HEK293 (cell line): Measurements from ENCODE around the gene RELB.

ENCODE experiments used
- CTCF ChIA-PET: fragments of 350-600 bp; formaldehyde crosslinking; extraction: SDS; loops from one replicate; lab custom pipeline; 2021; ENCODE audit warnings: antibody characterized with exemption; lab: Yijun Ruan, JAX
- POLR2A ChIA-PET: fragments of 300-600 bp; formaldehyde crosslinking; extraction: SDS; loops from one replicate; lab custom pipeline; 2020; ENCODE audit warnings: antibody characterized with exemption, inconsistent platforms; lab: Yijun Ruan, JAX
- H3K27ac ChIP-seq: fragments of 200-500 bp; sonication (Bioruptor generic); 2 replicates; pipeline ENCODE4 v1.5.1; 2014; ENCODE audit warnings: low read depth, low read length, control low read depth, inconsistent platforms; ENCODE audit errors: extremely low read depth
- H3K36me3 ChIP-seq, 2 experiments: fragments of 200-500 bp in 1 of 2; sonication (Bioruptor generic) in 1 of 2; 1 replicate in 1 of 2; 2 replicates in 1 of 2; pipeline ENCODE4 v1.5.1; 2014 to 2017; ENCODE audit warnings: inconsistent platforms in 2 of 2, low read length in 2 of 2; ENCODE audit not compliant: control insufficient read depth in 2 of 2, insufficient read depth in 1 of 2
- H3K4me1 ChIP-seq: fragments of 200-500 bp; sonication (Bioruptor generic); 2 replicates; pipeline ENCODE4 v1.5.1; 2014; ENCODE audit warnings: mild to moderate bottlenecking, low read length, inconsistent platforms; ENCODE audit not compliant: control insufficient read depth, insufficient read depth
- H3K4me3 ChIP-seq: 2 replicates; pipeline ENCODE4 v1.5.1; 2011; ENCODE audit warnings: low read depth, mild to moderate bottlenecking, control low read depth, low read length, moderate library complexity
- H3K9me3 ChIP-seq: fragments of 200-500 bp; sonication (Bioruptor generic); 2 replicates; pipeline ENCODE4 v1.5.1; 2014; ENCODE audit warnings: low read depth, low read length, inconsistent platforms; ENCODE audit not compliant: control insufficient read depth, insufficient read depth
- HOXC10 ChIP-seq: sonication (generic); formaldehyde crosslinking; IDR thresholded peaks from 2 replicates; pipeline ENCODE4 v1.8.1; 2023; ENCODE audit warnings: mild to moderate bottlenecking, missing genetic modification reagents
- OVOL3 ChIP-seq: fragments of 450-650 bp; formaldehyde crosslinking; IDR thresholded peaks from 2 replicates; pipeline ENCODE4 v1.5.1; 2016; ENCODE audit warnings: missing biosample characterization, missing genetic modification characterization
- SP3 ChIP-seq: fragments of 450-650 bp; formaldehyde crosslinking; IDR thresholded peaks from 2 replicates; pipeline ENCODE4 v1.5.1; 2016; ENCODE audit warnings: missing biosample characterization, missing genetic modification characterization
- ZBTB17 ChIP-seq: fragments of 450-650 bp; formaldehyde crosslinking; IDR thresholded peaks from 2 replicates; pipeline ENCODE4 v1.5.1; 2016; ENCODE audit warnings: missing biosample characterization, missing genetic modification characterization
- ZFHX2 ChIP-seq: fragments of 450-650 bp; formaldehyde crosslinking; conservative IDR thresholded peaks from 2 replicates; pipeline ENCODE4 v1.5.1; 2016; ENCODE audit warnings: missing biosample characterization, missing genetic modification characterization
- ZNF121 ChIP-seq: fragments of 450-650 bp; formaldehyde crosslinking; IDR thresholded peaks from 2 replicates; pipeline ENCODE4 v1.5.1; 2016; ENCODE audit warnings: missing biosample characterization, missing genetic modification characterization
- ZNF133 ChIP-seq: fragments of 450-650 bp; formaldehyde crosslinking; IDR thresholded peaks from 2 replicates; pipeline ENCODE4 v1.5.1; 2016; ENCODE audit warnings: missing biosample characterization, missing genetic modification characterization
- ZNF155 ChIP-seq: fragments of 450-650 bp; formaldehyde crosslinking; IDR thresholded peaks from 2 replicates; pipeline ENCODE4 v1.5.1; 2016; ENCODE audit warnings: missing biosample characterization, missing genetic modification characterization
- ZNF19 ChIP-seq: fragments of 450-650 bp; formaldehyde crosslinking; IDR thresholded peaks from 2 replicates; pipeline ENCODE4; 2016; ENCODE audit warnings: missing biosample characterization, missing genetic modification characterization, low read depth
- ZNF266 ChIP-seq: fragments of 450-650 bp; formaldehyde crosslinking; IDR thresholded peaks from 2 replicates; pipeline ENCODE4 v1.5.1; 2016; ENCODE audit warnings: missing biosample characterization, missing genetic modification characterization, low read depth
- ZNF311 ChIP-seq: fragments of 450-650 bp; formaldehyde crosslinking; IDR thresholded peaks from 2 replicates; pipeline ENCODE4 v1.5.1; 2017; ENCODE audit warnings: missing biosample characterization, missing genetic modification characterization, borderline replicate concordance
- ZNF404 ChIP-seq: fragments of 450-650 bp; formaldehyde crosslinking; IDR thresholded peaks from 2 replicates; pipeline ENCODE4 v1.5.1; 2017; ENCODE audit warnings: missing biosample characterization, missing genetic modification characterization
- ZNF548 ChIP-seq: fragments of 450-650 bp; formaldehyde crosslinking; IDR thresholded peaks from 2 replicates; pipeline ENCODE4 v1.5.1; 2016; ENCODE audit warnings: missing biosample characterization, missing genetic modification characterization
- ZNF76 ChIP-seq: fragments of 450-650 bp; formaldehyde crosslinking; IDR thresholded peaks from 2 replicates; pipeline ENCODE4; 2016; ENCODE audit warnings: low read depth, missing biosample characterization, missing genetic modification characterization, borderline replicate concordance
- ZNF768 ChIP-seq: fragments of 450-650 bp; formaldehyde crosslinking; IDR thresholded peaks from 2 replicates; pipeline ENCODE4 v1.5.1; 2018; ENCODE audit warnings: missing biosample characterization, mild to moderate bottlenecking, missing genetic modification characterization
- TF ChIP-seq, protein P1 (sequence below): fragments of 450-650 bp; formaldehyde crosslinking; IDR thresholded peaks from 2 replicates; pipeline ENCODE4 v1.5.1; 2016; ENCODE audit warnings: missing biosample characterization, missing genetic modification characterization
- TF ChIP-seq, protein P2 (sequence below): fragments of 450-650 bp; formaldehyde crosslinking; IDR thresholded peaks from 2 replicates; pipeline ENCODE4 v1.5.1; 2016; ENCODE audit warnings: missing biosample characterization, missing genetic modification characterization

Gene RELB

DNA sequence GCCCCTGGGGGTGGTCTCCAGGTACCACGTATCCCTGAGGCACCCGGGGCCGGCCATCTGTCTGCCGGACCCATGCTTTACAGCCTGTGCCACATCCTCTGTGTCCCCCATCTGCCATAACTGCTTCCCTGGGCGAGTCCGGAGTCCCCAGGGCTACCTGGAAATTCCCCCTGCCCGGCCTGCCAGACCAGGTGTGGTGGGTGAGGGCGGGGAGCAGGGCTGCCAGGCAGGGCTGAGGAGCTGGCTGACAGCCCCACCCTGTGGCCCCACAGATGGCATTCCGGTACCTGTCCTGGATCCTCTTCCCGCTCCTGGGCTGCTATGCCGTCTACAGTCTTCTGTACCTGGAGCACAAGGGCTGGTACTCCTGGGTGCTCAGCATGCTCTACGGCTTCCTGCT, 10.3 kb upstream of the RELB start:
- CTCF ChIA-PET, result interaction anchor here (1.3 to 1.5 kb wide), 2 partner anchors 39 to 66 kb away, joined by 3 read pairs; no protein-coding TSS in a partner anchor
- Histone ChIP-seq H3K9me3 (no peaks in the 10 kb centered on the region), H3K36me3 (peaks cover 13 to 69% of the 10 kb centered on the region in 2 experiments), H3K4me1 (no peaks in the 10 kb centered on the region)
- TF ChIP-seq ZNF768 (tag by site-specific recombination) (no peak), ZNF19 (no peak), ZBTB17 (tag by site-specific recombination) (no peak), ZNF133 (tag by site-specific recombination) (no peak)
- TF ChIP-seq, all 188 proteins: peak for 0
- Histone ChIP-seq H3K27ac (no peak overlapping the region), H3K4me3 (no peak overlapping the region)
- POLR2A ChIA-PET, result no interaction called here

DNA sequence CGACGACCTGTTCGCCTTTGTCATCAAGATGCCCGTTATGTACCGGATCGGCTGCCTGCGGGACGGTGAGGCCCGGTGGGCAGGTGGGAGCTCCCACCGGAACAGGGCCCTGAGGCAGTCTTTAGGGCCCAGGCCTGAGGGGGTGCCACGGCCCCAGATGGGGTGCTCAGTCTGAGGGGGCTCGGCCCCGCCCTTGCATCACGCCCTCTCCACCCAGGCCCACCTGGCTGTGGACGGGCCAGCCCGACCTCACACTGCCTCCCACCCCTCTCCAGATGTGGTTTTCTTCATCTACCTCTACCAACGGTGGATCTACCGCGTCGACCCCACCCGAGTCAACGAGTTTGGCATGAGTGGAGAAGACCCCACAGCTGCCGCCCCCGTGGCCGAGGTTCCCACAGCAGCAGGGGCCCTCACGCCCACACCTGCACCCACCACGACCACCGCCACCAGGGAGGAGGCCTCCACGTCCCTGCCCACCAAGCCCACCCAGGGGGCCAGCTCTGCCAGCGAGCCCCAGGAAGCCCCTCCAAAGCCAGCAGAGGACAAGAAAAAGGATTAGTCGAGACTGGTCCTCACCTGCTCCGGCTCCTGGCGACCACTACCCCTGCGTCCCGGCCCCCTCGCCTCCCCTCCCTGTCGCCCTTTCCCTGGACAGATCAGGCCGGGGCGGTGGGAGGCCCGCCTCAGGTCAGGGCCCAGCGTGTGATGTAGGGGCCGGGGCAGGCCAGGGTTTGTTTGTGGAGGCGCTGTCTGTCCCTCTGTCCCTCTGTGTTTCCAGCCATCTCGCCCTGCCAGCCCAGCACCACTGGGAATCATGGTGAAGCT, 8.7 kb upstream of the RELB start:
- ChIA-PET CTCF (no interaction called here), POLR2A (no interaction called here)
- no peaks in the 10 kb centered on the region for H3K9me3 ChIP-seq
- H3K27ac ChIP-seq, result no peak overlapping the region
- H3K36me3 ChIP-seq, result peaks cover 3 to 55% of the 10 kb centered on the region in 2 experiments; a peak in 2 of 3 replicates
- no peak overlapping the region for H3K4me3 ChIP-seq
- H3K4me1 ChIP-seq, result no peaks in the 10 kb centered on the region
- TF ChIP-seq ZFHX2 (tag by site-specific recombination) (peak; percentile 35; the same call in 1 of the 2 replicates), ZNF404 (no peak)

DNA sequence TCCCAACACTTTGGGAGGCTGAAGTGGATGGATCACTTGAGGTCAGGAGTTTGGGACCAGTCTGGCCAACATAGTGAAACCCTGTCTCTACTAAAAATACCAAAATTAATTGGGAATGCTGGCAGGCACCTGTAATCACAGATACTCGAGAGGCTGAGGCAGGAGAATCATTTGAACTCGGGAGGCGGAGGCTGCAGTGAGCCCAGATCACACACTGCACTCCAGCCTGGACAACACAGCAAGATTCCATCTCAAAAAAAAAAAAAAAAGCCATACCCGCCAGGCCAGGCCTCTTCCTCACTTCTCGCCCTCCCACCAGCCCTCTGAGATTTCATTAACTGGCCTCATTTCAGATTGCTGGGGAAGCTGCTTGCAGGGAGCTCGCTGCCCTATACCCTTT, 7.7 kb upstream of the RELB start:
- ChIA-PET POLR2A (no interaction called here), CTCF (interaction anchor here (0.6 kb wide), 1 partner anchor 269 kb away, joined by 3 read pairs; no protein-coding TSS in a partner anchor)
- TF ChIP-seq OVOL3 (no peak), ZNF121 (peak; percentile 70; the same call in 1 of the 2 replicates), ZNF76 (tag by site-specific recombination) (no peak)
- peaks cover 3 to 46% of the 10 kb centered on the region in 2 experiments; a peak in 2 of 3 replicates for H3K36me3 ChIP-seq
- no peak overlapping the region for H3K4me3 ChIP-seq
- no peak overlapping the region for H3K27ac ChIP-seq
- H3K4me1 ChIP-seq, result no peaks in the 10 kb centered on the region
- H3K9me3 ChIP-seq, result no peaks in the 10 kb centered on the region

DNA sequence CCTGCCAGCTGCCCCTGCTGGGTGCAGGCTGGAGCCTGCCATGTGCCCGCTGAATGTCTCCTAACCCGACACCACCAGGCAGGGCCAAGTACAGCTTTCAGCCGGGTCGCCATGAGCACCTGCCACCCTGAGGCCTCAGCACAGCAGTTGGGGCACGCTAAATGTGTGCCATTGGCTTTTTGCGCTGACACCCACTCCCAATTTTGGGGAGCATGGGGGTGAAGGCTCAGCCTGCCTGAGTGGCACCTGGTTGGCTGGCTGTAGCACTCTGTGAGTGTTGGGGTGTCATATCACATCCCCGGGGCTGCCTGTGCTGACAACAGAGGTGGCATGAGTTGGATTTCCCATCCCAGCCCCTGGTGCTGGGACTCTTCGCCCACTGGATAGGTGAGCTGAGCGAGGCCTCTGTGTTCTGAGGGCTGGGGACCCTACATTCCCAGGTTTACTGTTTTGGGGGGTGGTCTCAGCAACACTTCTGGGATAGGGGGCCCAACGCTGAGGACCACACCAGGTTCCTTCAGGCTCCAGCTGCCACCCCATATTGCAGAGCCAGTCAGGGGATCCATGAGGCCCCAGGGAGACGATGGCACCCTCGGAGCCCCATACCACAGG, 7.2 kb upstream of the RELB start:
- ChIA-PET CTCF (interaction anchor here (0.6 to 0.8 kb wide), 2 partner anchors 34 to 270 kb away, joined by 3 read pairs; no protein-coding TSS in a partner anchor), POLR2A (interaction anchor here (0.6 kb wide), 1 partner anchor 57 kb away, joined by 3 read pairs; no protein-coding TSS in a partner anchor)
- TF ChIP-seq, protein P1, sequence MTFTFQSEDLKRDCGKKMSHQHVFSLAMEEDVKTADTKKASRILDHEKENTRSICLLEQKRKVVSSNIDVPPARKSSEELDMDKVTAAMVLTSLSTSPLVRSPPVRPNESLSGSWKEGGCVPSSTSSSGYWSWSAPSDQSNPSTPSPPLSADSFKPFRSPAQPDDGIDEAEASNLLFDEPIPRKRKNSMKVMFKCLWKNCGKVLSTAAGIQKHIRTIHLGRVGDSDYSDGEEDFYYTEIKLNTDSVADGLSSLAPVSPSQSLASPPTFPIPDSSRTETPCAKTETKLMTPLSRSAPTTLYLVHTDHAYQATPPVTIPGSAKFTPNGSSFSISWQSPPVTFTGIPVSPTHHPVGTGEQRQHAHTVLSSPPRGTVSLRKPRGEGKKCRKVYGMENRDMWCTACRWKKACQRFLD (tag by site-specific recombination), result no peak
- TF ChIP-seq ZNF266 (tag by site-specific recombination) (no peak), ZNF155 (tag by site-specific recombination) (no peak), HOXC10 (CRISPR knock-in tag) (no peak), ZBTB17 (tag by site-specific recombination) (no peak), SP3 (tag by site-specific recombination) (no peak), ZNF311 (tag by site-specific recombination) (no peak), ZNF548 (tag by site-specific recombination) (no peak)
- TF ChIP-seq, protein P2, sequence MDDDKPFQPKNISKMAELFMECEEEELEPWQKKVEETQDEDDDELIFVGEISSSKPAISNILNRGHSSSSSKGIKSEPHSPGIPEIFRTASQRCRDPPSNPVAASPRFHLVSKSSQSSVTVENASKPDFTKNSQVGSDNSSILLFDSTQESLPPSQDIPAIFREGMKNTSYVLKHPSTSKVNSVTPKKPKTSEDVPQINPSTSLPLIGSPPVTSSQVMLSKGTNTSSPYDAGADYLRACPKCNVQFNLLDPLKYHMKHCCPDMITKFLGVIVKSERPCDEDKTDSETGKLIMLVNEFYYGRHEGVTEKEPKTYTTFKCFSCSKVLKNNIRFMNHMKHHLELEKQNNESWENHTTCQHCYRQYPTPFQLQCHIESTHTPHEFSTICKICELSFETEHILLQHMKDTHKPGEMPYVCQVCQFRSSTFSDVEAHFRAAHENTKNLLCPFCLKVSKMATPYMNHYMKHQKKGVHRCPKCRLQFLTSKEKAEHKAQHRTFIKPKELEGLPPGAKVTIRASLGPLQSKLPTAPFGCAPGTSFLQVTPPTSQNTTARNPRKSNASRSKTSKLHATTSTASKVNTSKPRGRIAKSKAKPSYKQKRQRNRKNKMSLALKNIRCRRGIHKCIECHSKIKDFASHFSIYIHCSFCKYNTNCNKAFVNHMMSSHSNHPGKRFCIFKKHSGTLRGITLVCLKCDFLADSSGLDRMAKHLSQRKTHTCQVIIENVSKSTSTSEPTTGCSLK (tag by site-specific recombination), result no peak
- TF ChIP-seq, all 188 proteins: peak for 0
- no peak overlapping the region for H3K4me3 ChIP-seq
- peaks cover 3 to 41% of the 10 kb centered on the region in 2 experiments; a peak in 2 of 3 replicates for H3K36me3 ChIP-seq
- no peaks in the 10 kb centered on the region for H3K9me3 ChIP-seq
- H3K27ac ChIP-seq, result no peak overlapping the region
- H3K4me1 ChIP-seq, result no peaks in the 10 kb centered on the region
